Liver (tissue), 9 donors: ENCODE measurements around the gene LINS1. TPM values are rescaled to one million over a fixed set of nuclear protein-coding genes. Genes with fewer than 3 reads are reported as not detected.
A peak's percentile ranks its signal among the peaks of the same experiment; 100 is the strongest.

ENCODE experiments used
- DNase-seq: peaks from one replicate; pipeline ENCODE4 v3.0.0-alpha.2; 2017; ENCODE audit warnings: low spot score
- H3K27ac ChIP-seq, 2 donors: one replicate each; pipeline ENCODE4 v1.7.0; 2013; ENCODE audit warnings: inconsistent platforms in 2 of 2, low read length in 2 of 2, control low read depth in 1 of 2, low read depth in 1 of 2, mild to moderate bottlenecking in 1 of 2
- H3K27me3 ChIP-seq, 4 donors: one replicate each; pipeline versions ENCODE4 v1.6.1 to v1.7.0; 2013; ENCODE audit warnings: low read length in 3 of 4, inconsistent platforms in 1 of 4, mild to moderate bottlenecking in 1 of 4, moderate library complexity in 1 of 4; ENCODE audit not compliant: control insufficient read depth in 4 of 4, insufficient read depth in 4 of 4
- H3K36me3 ChIP-seq, 4 donors: one replicate each; pipeline versions ENCODE4 v1.6.1 to v1.7.0; 2013; ENCODE audit warnings: low read length in 3 of 4, mild to moderate bottlenecking in 3 of 4, low read depth in 1 of 4, moderate library complexity in 1 of 4; ENCODE audit not compliant: control insufficient read depth in 4 of 4, insufficient read depth in 3 of 4
- H3K4me1 ChIP-seq, 4 donors: one replicate each; pipeline versions ENCODE4 v1.6.1 to v1.7.0; 2013; ENCODE audit warnings: low read length in 3 of 4, mild to moderate bottlenecking in 3 of 4, moderate library complexity in 1 of 4; ENCODE audit not compliant: control insufficient read depth in 4 of 4, insufficient read depth in 4 of 4
- H3K4me3 ChIP-seq, 3 donors: one replicate each; pipeline versions ENCODE4 v1.6.1 to v1.7.0; 2013; ENCODE audit warnings: low read length in 3 of 3, control low read depth in 1 of 3, low read depth in 1 of 3, mild to moderate bottlenecking in 1 of 3
- H3K9ac ChIP-seq, 2 donors: one replicate each; pipeline ENCODE4 v1.7.0; 2013; ENCODE audit warnings: low read length in 2 of 2, mild to moderate bottlenecking in 2 of 2, moderate library complexity in 2 of 2, control low read depth in 1 of 2, low read depth in 1 of 2
- H3K9me3 ChIP-seq, 4 donors: one replicate each; pipeline versions ENCODE4 v1.6.1 to v1.7.0; 2013; ENCODE audit warnings: low read length in 3 of 4; ENCODE audit not compliant: control insufficient read depth in 4 of 4
- EGR1 ChIP-seq, 2 donors: IDR thresholded peaks; 2 replicates each; pipeline ENCODE4 v1.6.1; 2016 to 2018; ENCODE audit warnings: antibody characterized with exemption in 2 of 2, low read depth in 2 of 2
- FOXA1 ChIP-seq: IDR thresholded peaks from 2 replicates; pipeline ENCODE4 v1.6.1; 2016; ENCODE audit warnings: antibody characterized with exemption
- FOXA2 ChIP-seq: IDR thresholded peaks from 2 replicates; pipeline ENCODE4 v1.6.1; 2016; ENCODE audit warnings: antibody characterized with exemption
- GABPA ChIP-seq, 2 donors: IDR thresholded peaks in 1 of 2; conservative IDR thresholded peaks in 1 of 2; 2 replicates each; pipeline ENCODE4 v1.6.1; 2016; ENCODE audit warnings: antibody characterized with exemption in 2 of 2, mild to moderate bottlenecking in 1 of 2, moderate library complexity in 1 of 2
- HNF4A ChIP-seq, 2 donors: conservative IDR thresholded peaks; 2 replicates each; pipeline ENCODE4 v1.6.1; 2016; ENCODE audit warnings: antibody characterized with exemption in 2 of 2, mild to moderate bottlenecking in 2 of 2
- HNF4G ChIP-seq: IDR thresholded peaks from 2 replicates; pipeline ENCODE4 v1.6.1; 2016; ENCODE audit warnings: antibody characterized with exemption
- NR2F2 ChIP-seq: IDR thresholded peaks from 2 replicates; pipeline ENCODE4 v1.6.1; 2016; ENCODE audit warnings: antibody characterized with exemption
- RAD21 ChIP-seq, 2 donors: IDR thresholded peaks; 2 replicates each; pipeline ENCODE4 v1.6.1; 2016; ENCODE audit warnings: antibody characterized with exemption in 2 of 2, mild to moderate bottlenecking in 2 of 2
- REST ChIP-seq: IDR thresholded peaks from 2 replicates; pipeline ENCODE4 v1.6.1; 2016; ENCODE audit warnings: antibody characterized with exemption, mild to moderate bottlenecking
- RXRA ChIP-seq, 2 donors: IDR thresholded peaks; 2 replicates each; pipeline ENCODE4 v1.6.1; 2017 to 2018; ENCODE audit warnings: antibody characterized with exemption in 2 of 2, mild to moderate bottlenecking in 1 of 2
- SP1 ChIP-seq: IDR thresholded peaks from 2 replicates; pipeline ENCODE4 v1.6.1; 2018; ENCODE audit warnings: antibody characterized with exemption, mild to moderate bottlenecking
- TAF1 ChIP-seq: conservative IDR thresholded peaks from 2 replicates; pipeline ENCODE4 v1.6.1; 2016; ENCODE audit warnings: antibody characterized with exemption, mild to moderate bottlenecking
- YY1 ChIP-seq: IDR thresholded peaks from 2 replicates; pipeline ENCODE4 v1.6.1; 2016; ENCODE audit warnings: antibody characterized with exemption, mild to moderate bottlenecking
- WGBS: extraction: QIAGEN DNeasy Blood & Tissue Kit; methylation state at CpG from one replicate; pipeline ENCODE4 v1.1.7; 2013; 5-methylcytosine and 5-hydroxymethylcytosine counted together
- polyA plus RNA-seq, 2 donors: library from polyadenylated mRNA; stranded (reverse) in 1 of 2; unstranded in 1 of 2; fragments of 200-250 nt in 1 of 2; fragments of >200 nt in 1 of 2; fragmentation: Nextera tagmentation in 1 of 2; extraction: Ambion mirVana in 1 of 2; gene quantifications; one replicate each; pipeline versions ENCODE4 v1.2.1 to v1.2.3, GENCODE V29; 2013 to 2015
- total RNA-seq, 2 donors: library from RNA; depleted of rRNA; stranded (reverse); fragments of >200 nt; gene quantifications; one replicate each; pipeline ENCODE4 v1.2.3, GENCODE V29; 2014
- donor health status: healthy.
- donor health status: healthy.
- donor health status: healthy.
- donor health status: healthy.
- donor health status: healthy.

The LINS1 gene
- total and polyA plus RNA-seq, 4 donors, result 2.9 to 9.1 (median 6.3) TPM

GRCh38 chr15:100645671-100646070 lies 43.7 kb upstream of the LINS1 start:
- no peak for DNase-seq
- peaks cover 0 to 6% (median 1%) of the 10 kb centered on the region in 4 donors for H3K4me1 ChIP-seq
- peaks cover 0 to 4% (median 2%) of the 10 kb centered on the region in 4 donors for H3K36me3 ChIP-seq
- H3K9me3 ChIP-seq, result no peaks in the 10 kb centered on the region
- TF ChIP-seq RXRA (IDR thresholded peaks at IDR 0.05) (no peak), TAF1 (no peak), NR2F2 (no peak), HNF4A (conservative IDR thresholded peaks at IDR 0.05) (no peak), GABPA (IDR thresholded peaks at IDR 0.05 in 1 of 2, conservative IDR thresholded peaks at IDR 0.05 in 1 of 2) (no peak), FOXA1 (no peak), EGR1 (IDR thresholded peaks at IDR 0.05; ENCODE audit: low read depth in 2 of 2) (no peak), RAD21 (IDR thresholded peaks at IDR 0.05) (no peak)
- no peak overlapping the region for H3K4me3 ChIP-seq
- no peak overlapping the region for H3K27ac ChIP-seq
- H3K9ac ChIP-seq, result no peak overlapping the region
- H3K27me3 ChIP-seq, result no peaks in the 10 kb centered on the region
- 94% methylated on average over 5 of the region's 5 CpGs for WGBS

- TF ChIP-seq REST, result no peak
- no peak for TF ChIP-seq FOXA2
- TF ChIP-seq YY1, result no peak
- no peak for TF ChIP-seq SP1
- TF ChIP-seq GABPA (IDR thresholded peaks at IDR 0.05 in 1 of 2, conservative IDR thresholded peaks at IDR 0.05 in 1 of 2), result no peak
- TF ChIP-seq HNF4G, result no peak
- no peak for TF ChIP-seq FOXA1
- TF ChIP-seq RAD21 (IDR thresholded peaks at IDR 0.05), result no peak
- no peak for TF ChIP-seq EGR1 (IDR thresholded peaks at IDR 0.05; ENCODE audit: low read depth in 2 of 2)
- no peak for TF ChIP-seq NR2F2
- Histone ChIP-seq H3K9ac (no peak overlapping the region), H3K4me1 (peaks cover 0 to 10% (median 1%) of the 10 kb centered on the region in 4 donors), H3K27me3 (no peaks in the 10 kb centered on the region), H3K27ac (no peak overlapping the region), H3K36me3 (no peaks in the 10 kb centered on the region), H3K9me3 (no peaks in the 10 kb centered on the region), H3K4me3 (no peak overlapping the region)
- 96% methylated on average over 4 of the region's 4 CpGs for WGBS
- no peak for DNase-seq
Measured at GRCh38 chr15:100642950-100643338, 41.0 kb upstream of the LINS1 start.

- no peaks in the 10 kb centered on the region for H3K9me3 ChIP-seq
- H3K9ac ChIP-seq, result no peak overlapping the region
- peaks cover 0 to 11% (median 1%) of the 10 kb centered on the region in 4 donors for H3K4me1 ChIP-seq
- no peaks in the 10 kb centered on the region for H3K36me3 ChIP-seq
- DNase-seq, result no peak
- WGBS, result 83% methylated on average over 9 of the region's 9 CpGs
- TF ChIP-seq HNF4A (conservative IDR thresholded peaks at IDR 0.05), result peak; percentile 41 to 54
- TF ChIP-seq GABPA (IDR thresholded peaks at IDR 0.05 in 1 of 2, conservative IDR thresholded peaks at IDR 0.05 in 1 of 2), result no peak
- peak; percentile 30 for TF ChIP-seq HNF4G
- no peak for TF ChIP-seq RAD21 (IDR thresholded peaks at IDR 0.05)
- TF ChIP-seq FOXA1, result peak; percentile 23
- TF ChIP-seq RXRA (IDR thresholded peaks at IDR 0.05), result no peak
- H3K4me3 ChIP-seq, result no peak overlapping the region
- no peak overlapping the region for H3K27ac ChIP-seq
- H3K27me3 ChIP-seq, result no peaks in the 10 kb centered on the region
Measured at GRCh38 chr15:100642213-100642949, 40.4 kb upstream of the LINS1 start.
